H1 (cell line): ENCODE measurements around the gene SOX6.

Experiments
- CBX5 ChIP-seq: fragments of 300-800, 300-1000 bp; sonication (generic); IDR thresholded peaks from 2 replicates; pipeline ENCODE4 v1.7.1; 2016; ENCODE audit warnings: antibody characterized with exemption, low read length, low read depth
- CEBPB ChIP-seq: IDR thresholded peaks from 2 replicates; pipeline ENCODE4 v1.6.1; 2012; ENCODE audit warnings: low read depth, low read length
- CHD1 ChIP-seq: IDR thresholded peaks from 2 replicates; pipeline ENCODE4 v1.6.1; 2012; ENCODE audit warnings: low read depth, low read length, improper control_type of control experiment
- CTCF ChIP-seq, 3 experiments: IDR thresholded peaks; 1 replicate in 2 of 3; 2 replicates in 1 of 3; pipeline versions ENCODE4 v1.5.1 to v1.6.1; 2011; ENCODE audit warnings: low read length in 3 of 3, mild to moderate bottlenecking in 3 of 3, inconsistent platforms in 2 of 3, low read depth in 1 of 3, moderate library complexity in 1 of 3; ENCODE audit not compliant: insufficient read depth in 1 of 3; ENCODE audit errors: control extremely low read depth in 1 of 3
- EP300 ChIP-seq, 2 experiments: IDR thresholded peaks; 1 replicate in 1 of 2; 2 replicates in 1 of 2; pipeline ENCODE4 v1.6.1; 2011 to 2012; ENCODE audit warnings: low read depth in 2 of 2, low read length in 2 of 2, mild to moderate bottlenecking in 2 of 2, borderline replicate concordance in 1 of 2, inconsistent platforms in 1 of 2, moderate library complexity in 1 of 2
- EZH2 ChIP-seq: fragments of 200-600 bp; sonication (generic); IDR thresholded peaks from 2 replicates; pipeline ENCODE4 v1.7.1; 2012; ENCODE audit warnings: low read depth, mild to moderate bottlenecking, moderate library complexity, low read length, inconsistent platforms; ENCODE audit not compliant: severe bottlenecking
- NRF1 ChIP-seq: IDR thresholded peaks from 2 replicates; pipeline ENCODE4 v1.6.1; 2011; ENCODE audit warnings: mild to moderate bottlenecking, low read depth, low read length, improper control_type of control experiment
- POLR2A ChIP-seq, 2 experiments: IDR thresholded peaks; 1 replicate in 1 of 2; 2 replicates in 1 of 2; pipeline ENCODE4 v1.6.1; 2011; ENCODE audit warnings: low read depth in 2 of 2, low read length in 2 of 2, mild to moderate bottlenecking in 2 of 2; ENCODE audit errors: control extremely low read depth in 1 of 2
- POLR2AphosphoS5 ChIP-seq: IDR thresholded peaks from 2 replicates; pipeline ENCODE4 v1.6.1; 2011; ENCODE audit warnings: low read depth, low read length
- RNF2 ChIP-seq: fragments of 200-900, 300-1000 bp; sonication (generic); IDR thresholded peaks from 2 replicates; pipeline ENCODE4 v1.7.1; 2016; ENCODE audit warnings: borderline replicate concordance, low read depth, mild to moderate bottlenecking, antibody characterized with exemption, low read length; ENCODE audit not compliant: poor library complexity, severe bottlenecking; ENCODE audit errors: missing control alignments
- TAF1 ChIP-seq: IDR thresholded peaks from 2 replicates; pipeline ENCODE4 v1.6.1; 2011; ENCODE audit warnings: mild to moderate bottlenecking, low read depth, low read length
- TEAD4 ChIP-seq: IDR thresholded peaks from 2 replicates; pipeline ENCODE4 v1.6.1; 2012; ENCODE audit warnings: low read depth, low read length, inconsistent platforms, mixed read lengths
- TF ChIP-seq, protein P1 (sequence below): IDR thresholded peaks from 2 replicates; pipeline ENCODE4 v1.6.1; 2011; ENCODE audit warnings: low read length, improper control_type of control experiment

GRCh38 chr11:16001899-16002426 lies 354.4 kb downstream of the SOX6 start:
- TF ChIP-seq EP300 (IDR thresholded peaks at IDR 0.05; ENCODE audit: borderline replicate concordance in 1 of 2, low read depth in 2 of 2, low read length in 2 of 2) (no peak), TEAD4 (no peak), CTCF (IDR thresholded peaks at IDR 0.05; ENCODE audit: control extremely low read depth in 1 of 3, insufficient read depth in 1 of 3, low read depth in 1 of 3, low read length in 3 of 3) (no peak), NRF1 (no peak), POLR2AphosphoS5 (no peak), CBX5 (no peak), EZH2 (no peak), TAF1 (no peak), CEBPB (peak; percentile 38; the same call in 1 of the 2 replicates), CHD1 (no peak), RNF2 (no peak), POLR2A (IDR thresholded peaks at IDR 0.05; ENCODE audit: control extremely low read depth in 1 of 2, low read depth in 2 of 2, low read length in 2 of 2) (no peak)
- TF ChIP-seq, protein P1, sequence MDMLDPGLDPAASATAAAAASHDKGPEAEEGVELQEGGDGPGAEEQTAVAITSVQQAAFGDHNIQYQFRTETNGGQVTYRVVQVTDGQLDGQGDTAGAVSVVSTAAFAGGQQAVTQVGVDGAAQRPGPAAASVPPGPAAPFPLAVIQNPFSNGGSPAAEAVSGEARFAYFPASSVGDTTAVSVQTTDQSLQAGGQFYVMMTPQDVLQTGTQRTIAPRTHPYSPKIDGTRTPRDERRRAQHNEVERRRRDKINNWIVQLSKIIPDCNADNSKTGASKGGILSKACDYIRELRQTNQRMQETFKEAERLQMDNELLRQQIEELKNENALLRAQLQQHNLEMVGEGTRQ: no peak
